ENCODE measurements around the gene HDAC9. TPM values are rescaled to one million over a fixed set of nuclear protein-coding genes. Genes with fewer than 3 reads are reported as not detected.

The HDAC9 gene
- polyA plus RNA-seq, 3 donors = 41.7 to 51.2 (median 44.2) TPM

DNA sequence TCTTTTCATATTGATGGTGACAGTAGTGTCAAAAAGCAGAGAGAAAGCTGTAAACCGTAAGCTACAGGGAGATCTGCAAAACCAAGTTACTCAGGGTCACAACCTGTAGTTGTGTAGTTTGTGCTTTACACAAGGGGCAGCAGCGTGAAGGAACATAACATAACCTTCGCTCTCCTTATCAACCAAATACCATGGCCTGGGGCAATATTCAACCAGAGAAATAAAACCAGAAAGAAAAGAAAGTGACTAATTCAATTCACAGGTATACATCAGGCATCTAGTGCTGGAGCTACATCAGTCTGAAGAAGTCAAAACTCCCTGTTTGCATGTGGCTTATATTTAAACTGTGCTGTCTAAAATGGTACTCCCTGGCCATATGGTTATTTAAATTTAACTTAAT, 397.6 kb downstream of the HDAC9 start:
- Histone ChIP-seq H3K9ac (ENCODE audit: insufficient read depth, low read length, poor library complexity, severe bottlenecking) (no peak overlapping the region), H3K27ac (ENCODE audit: low read depth in 1 of 2, low read length in 2 of 2) (no peak overlapping the region), H3K4me3 (replicated peaks in 1 of 3; ENCODE audit: low read depth in 2 of 3, low read length in 3 of 3) (no peak overlapping the region), H4K20me1 (ENCODE audit: insufficient read depth, low read length) (no peaks in the 10 kb centered on the region), H3K4me2 (replicated peaks; ENCODE audit: extremely low read depth, low read length, poor library complexity, severe bottlenecking) (no peak overlapping the region), H3K4me1 (ENCODE audit: control insufficient read depth in 1 of 2, insufficient read depth in 2 of 2, low read length in 2 of 2) (no peaks in the 10 kb centered on the region), H3K9me3 (replicated peaks in 1 of 2; ENCODE audit: control insufficient read depth in 1 of 2, insufficient read depth in 1 of 2, low read length in 2 of 2) (peaks cover 0 to 3% of the 10 kb centered on the region in 2 donors), H3K36me3 (replicated peaks in 1 of 2; ENCODE audit: control insufficient read depth in 1 of 2, insufficient read depth in 2 of 2, low read length in 2 of 2) (no peaks in the 10 kb centered on the region), H3K79me2 (ENCODE audit: insufficient read depth, low read length) (no peaks in the 10 kb centered on the region), H2AFZ (ENCODE audit: insufficient read depth, low read depth, low read length, poor library complexity, severe bottlenecking) (no peak overlapping the region), H3K27me3 (ENCODE audit: control insufficient read depth in 2 of 2, insufficient read depth in 2 of 2, low read length in 2 of 2) (no peaks in the 10 kb centered on the region)
- Mint-ChIP-seq H3K4me3 (no peak overlapping the region), H3K4me1 (no peaks in the 10 kb centered on the region), H3K36me3 (no peaks in the 10 kb centered on the region), H3K9me3 (peaks cover 0 to 2% (median under 1%) of the 10 kb centered on the region in 7 donors), H3K27me3 (ENCODE audit: low read depth in 3 of 3) (no peaks in the 10 kb centered on the region), H3K27ac (no peak overlapping the region)
- TF ChIP-seq CTCF (IDR thresholded peaks at IDR 0.05) = no peak
- intact Hi-C loops (cut with micrococcal nuclease) = no loop called here
- no peak for DNase-seq
- no CpG with 5 or more reads among the region's 3 CpGs for WGBS (ENCODE audit: insufficient coverage)

- Mint-ChIP-seq H3K27me3 (ENCODE audit: low read depth in 3 of 3) (no peaks in the 10 kb centered on the region), H3K36me3 (no peaks in the 10 kb centered on the region), H3K9me3 (peaks cover 0 to 2% (median 0%) of the 10 kb centered on the region in 7 donors), H3K4me1 (no peaks in the 10 kb centered on the region), H3K27ac (no peak overlapping the region), H3K4me3 (no peak overlapping the region)
- Histone ChIP-seq H3K4me3 (replicated peaks in 1 of 3; ENCODE audit: low read depth in 2 of 3, low read length in 3 of 3) (no peak overlapping the region), H3K27ac (ENCODE audit: low read depth in 1 of 2, low read length in 2 of 2) (no peak overlapping the region), H3K9ac (ENCODE audit: insufficient read depth, low read length, poor library complexity, severe bottlenecking) (no peak overlapping the region), H2AFZ (ENCODE audit: insufficient read depth, low read depth, low read length, poor library complexity, severe bottlenecking) (no peak overlapping the region), H4K20me1 (ENCODE audit: insufficient read depth, low read length) (no peaks in the 10 kb centered on the region), H3K4me1 (ENCODE audit: control insufficient read depth in 1 of 2, insufficient read depth in 2 of 2, low read length in 2 of 2) (no peaks in the 10 kb centered on the region), H3K4me2 (replicated peaks; ENCODE audit: extremely low read depth, low read length, poor library complexity, severe bottlenecking) (no peak overlapping the region), H3K79me2 (ENCODE audit: insufficient read depth, low read length) (no peaks in the 10 kb centered on the region), H3K27me3 (ENCODE audit: control insufficient read depth in 2 of 2, insufficient read depth in 2 of 2, low read length in 2 of 2) (no peaks in the 10 kb centered on the region), H3K9me3 (replicated peaks in 1 of 2; ENCODE audit: control insufficient read depth in 1 of 2, insufficient read depth in 1 of 2, low read length in 2 of 2) (peaks cover 0 to 3% of the 10 kb centered on the region in 2 donors), H3K36me3 (replicated peaks in 1 of 2; ENCODE audit: control insufficient read depth in 1 of 2, insufficient read depth in 2 of 2, low read length in 2 of 2) (no peaks in the 10 kb centered on the region)
- WGBS (ENCODE audit: insufficient coverage) = 90% methylated on average over 2 of the region's 3 CpGs
- intact Hi-C loops (cut with micrococcal nuclease) = no loop called here
- TF ChIP-seq CTCF (IDR thresholded peaks at IDR 0.05) = no peak
- DNase-seq = no peak
Observed at GRCh38 chr7:18894155-18894554, 398.6 kb downstream of the HDAC9 start.
